Small intestine (tissue), 7 donors: Measurements from ENCODE around the gene OTOGL. TPM values are rescaled to one million over a fixed set of nuclear protein-coding genes. Genes with fewer than 3 reads are reported as not detected.

Experiments
- DNase-seq, 2 donors: peaks; one replicate each; pipeline versions ENCODE4 v3.0.0 to v3.0.0-alpha.2; 2013
- FAIRE-seq: peaks from 2 replicates; lab custom pipeline; 2012; peaks lifted over from hg19 to GRCh38; lab: Jason Lieb, UNC
- H3K27ac ChIP-seq, 3 donors: one replicate each; pipeline ENCODE4 v1.5.1; 2013; ENCODE audit warnings: low read length in 2 of 3, mild to moderate bottlenecking in 2 of 3, control low read depth in 1 of 3, inconsistent platforms in 1 of 3, low read depth in 1 of 3, moderate library complexity in 1 of 3
- H3K27me3 ChIP-seq, 3 donors: one replicate each; pipeline ENCODE4 v1.6.1; 2013; ENCODE audit warnings: low read length in 3 of 3, inconsistent platforms in 1 of 3; ENCODE audit not compliant: control insufficient read depth in 3 of 3, insufficient read depth in 3 of 3
- H3K36me3 ChIP-seq, 3 donors: one replicate each; pipeline ENCODE4 v1.6.1; 2013; ENCODE audit warnings: low read length in 3 of 3, inconsistent platforms in 1 of 3, low read depth in 1 of 3, mild to moderate bottlenecking in 1 of 3, moderate library complexity in 1 of 3; ENCODE audit not compliant: control insufficient read depth in 3 of 3, insufficient read depth in 2 of 3
- H3K4me1 ChIP-seq, 3 donors: one replicate each; pipeline ENCODE4 v1.6.1; 2013; ENCODE audit warnings: low read length in 2 of 3, inconsistent platforms in 1 of 3, low read depth in 1 of 3, mild to moderate bottlenecking in 1 of 3, moderate library complexity in 1 of 3; ENCODE audit not compliant: control insufficient read depth in 3 of 3, insufficient read depth in 2 of 3
- H3K4me3 ChIP-seq, 3 donors: one replicate each; pipeline ENCODE4 v1.5.1; 2013; ENCODE audit warnings: low read length in 3 of 3, control low read depth in 1 of 3, inconsistent platforms in 1 of 3, low read depth in 1 of 3, mild to moderate bottlenecking in 1 of 3, moderate library complexity in 1 of 3
- H3K9me3 ChIP-seq, 2 donors: one replicate each; pipeline ENCODE4 v1.6.1; 2013; ENCODE audit warnings: low read depth in 1 of 2, low read length in 1 of 2; ENCODE audit not compliant: control insufficient read depth in 2 of 2, insufficient read depth in 1 of 2
- WGBS, 3 donors: extraction: QIAGEN DNeasy Blood & Tissue Kit; methylation state at CpG; one replicate each; pipeline ENCODE4 v1.1.7; 2013; 5-methylcytosine and 5-hydroxymethylcytosine counted together
- polyA plus RNA-seq, 4 donors: library from polyadenylated mRNA; stranded (reverse) in 3 of 4; unstranded in 1 of 4; fragments of 200-250 nt in 3 of 4; fragments of 120-200 nt in 1 of 4; gene quantifications; one replicate each; pipeline versions ENCODE4 v1.2.1 to v1.2.3, GENCODE V29; 2013
- donor health status: healthy with polysubstance abuse.
- donor health status: control.
- donor health status: control.
- donor health status: Bipolar disorder and iron deficiency.
- donor health status: healthy.

OTOGL gene
- polyA plus RNA-seq, 4 donors = 0.09 to 0.44 TPM; not detected in 2

DNA sequence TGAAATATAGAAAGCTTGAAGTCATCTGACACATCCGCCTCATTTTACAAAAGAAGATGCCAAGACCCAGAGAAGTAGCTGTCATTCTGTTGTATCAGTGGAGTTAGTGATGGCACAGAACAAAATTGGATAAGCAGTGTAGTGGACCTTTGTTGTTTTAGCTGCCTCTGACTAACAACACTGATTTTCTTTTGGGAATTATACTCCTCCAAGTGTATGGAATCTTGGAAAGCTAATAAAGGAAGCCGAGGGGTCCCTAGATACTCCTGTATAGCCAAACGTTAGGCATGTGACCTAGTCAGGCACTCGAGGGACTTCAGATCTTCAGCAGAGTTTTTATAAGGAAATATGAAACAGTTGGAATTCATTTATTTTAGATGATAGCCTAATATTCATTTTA lies 94.5 kb downstream of the OTOGL start:
- FAIRE-seq = no peak

GRCh38 chr12:80195074-80195726 lies 95.9 kb downstream of the OTOGL start:
- Histone ChIP-seq H3K4me1 (no peaks in the 10 kb centered on the region), H3K9me3 (no peaks in the 10 kb centered on the region), H3K27ac (no peak overlapping the region), H3K4me3 (no peak overlapping the region), H3K27me3 (no peaks in the 10 kb centered on the region), H3K36me3 (no peaks in the 10 kb centered on the region)
- DNase-seq (peak; percentile 33 to 52), FAIRE-seq (no peak)
- WGBS, 3 donors = 0 to 1% (median 0%) methylated on average over 1 of the region's 1 CpG

More for the DNA sequence above, 94.5 kb downstream of the OTOGL start:
- no peak overlapping the region for H3K27ac ChIP-seq
- no peak overlapping the region for H3K4me3 ChIP-seq
- H3K36me3 ChIP-seq = no peaks in the 10 kb centered on the region
- H3K4me1 ChIP-seq = no peaks in the 10 kb centered on the region
- H3K27me3 ChIP-seq = no peaks in the 10 kb centered on the region
- no peak for DNase-seq
- no peaks in the 10 kb centered on the region for H3K9me3 ChIP-seq
- 63 to 69% (median 66%) methylated on average over 4 of the region's 4 CpGs for WGBS, 3 donors

DNA sequence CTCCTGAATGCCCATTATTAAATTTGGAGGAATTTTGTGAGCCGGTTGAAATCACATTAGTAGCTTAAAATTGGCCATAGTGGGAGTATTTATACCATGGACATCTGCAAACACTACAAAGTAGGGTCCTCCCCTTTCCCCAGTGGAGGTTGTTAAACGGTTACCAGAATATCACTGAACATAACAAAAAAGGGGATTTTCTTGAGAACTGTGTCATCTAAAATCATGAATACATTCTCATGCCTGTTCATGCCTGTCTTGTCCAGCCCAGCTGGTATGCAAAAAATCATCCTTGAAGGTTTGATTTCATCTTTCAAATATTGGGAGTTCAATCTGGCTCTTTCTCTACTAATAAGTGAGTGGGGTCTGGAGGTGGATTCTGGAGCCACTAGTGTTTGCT lies 96.4 kb downstream of the OTOGL start:
- DNase-seq (no peak), FAIRE-seq (no peak)
- WGBS, 3 donors = 62 to 80% (median 78%) methylated on average over 2 of the region's 2 CpGs
- Histone ChIP-seq H3K27me3 (no peaks in the 10 kb centered on the region), H3K9me3 (no peaks in the 10 kb centered on the region), H3K36me3 (no peaks in the 10 kb centered on the region), H3K27ac (no peak overlapping the region), H3K4me3 (no peak overlapping the region), H3K4me1 (no peaks in the 10 kb centered on the region)

GRCh38 chr12:80196419-80196818 lies 97.1 kb downstream of the OTOGL start:
- Histone ChIP-seq H3K9me3 (no peaks in the 10 kb centered on the region), H3K27ac (no peak overlapping the region), H3K4me1 (no peaks in the 10 kb centered on the region), H3K36me3 (no peaks in the 10 kb centered on the region), H3K27me3 (no peaks in the 10 kb centered on the region), H3K4me3 (no peak overlapping the region)
- 67 to 92% (median 89%) methylated on average over 2 of the region's 2 CpGs for WGBS, 3 donors
- FAIRE-seq (no peak), DNase-seq (no peak)

DNA sequence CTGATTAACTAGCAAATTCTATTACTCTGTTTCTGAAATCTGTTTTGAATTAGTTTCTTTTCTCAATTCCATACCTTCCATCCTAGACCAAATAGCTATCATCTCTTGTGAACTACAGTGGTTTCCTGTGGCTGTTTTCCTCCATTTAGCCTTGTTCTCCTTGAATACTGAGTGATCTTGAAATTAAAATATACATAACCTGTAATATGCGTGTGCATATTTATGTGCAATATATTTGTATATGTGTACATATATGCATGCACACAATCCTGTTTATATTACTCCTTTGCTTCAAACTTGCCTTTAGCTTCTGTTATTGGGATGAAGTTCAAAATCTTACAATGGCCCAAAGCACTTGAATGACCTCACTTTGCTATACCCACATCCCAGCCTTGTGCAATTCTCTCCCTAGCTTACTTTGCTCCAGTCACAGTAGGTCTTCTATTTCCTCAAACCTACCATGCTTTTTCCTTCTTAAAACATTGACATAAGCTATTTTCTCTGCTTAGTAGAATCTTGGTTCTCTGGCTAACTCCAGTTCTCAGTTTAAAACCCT lies 99.5 kb downstream of the OTOGL start:
- Histone ChIP-seq H3K36me3 (no peaks in the 10 kb centered on the region), H3K9me3 (no peaks in the 10 kb centered on the region), H3K27ac (no peak overlapping the region), H3K4me3 (no peak overlapping the region), H3K4me1 (no peaks in the 10 kb centered on the region), H3K27me3 (no peaks in the 10 kb centered on the region)
- FAIRE-seq (no peak), DNase-seq (no peak)
- 93 to 96% (median 94%) methylated on average over 1 of the region's 1 CpG for WGBS, 3 donors

DNA sequence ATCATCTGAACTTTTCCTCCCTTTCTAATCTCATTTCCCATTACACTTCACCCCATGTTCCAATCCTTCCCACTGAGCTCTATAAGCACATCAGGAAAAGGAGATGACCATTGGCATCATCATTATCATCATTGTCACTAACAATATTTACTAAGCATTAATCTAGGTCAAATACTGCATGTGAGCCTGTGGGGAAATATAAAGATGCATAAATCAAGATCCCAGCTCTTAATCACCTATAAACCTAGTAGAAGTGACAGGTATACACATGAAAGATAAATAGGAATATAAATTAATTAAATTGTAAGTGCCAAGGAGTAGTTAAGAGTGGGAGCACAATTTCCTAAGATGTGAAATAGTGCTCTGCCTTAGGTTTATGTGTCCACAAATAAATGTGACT lies 100.6 kb downstream of the OTOGL start:
- no peak for FAIRE-seq
- Histone ChIP-seq H3K27ac (no peak overlapping the region), H3K9me3 (no peaks in the 10 kb centered on the region), H3K36me3 (no peaks in the 10 kb centered on the region), H3K27me3 (no peaks in the 10 kb centered on the region), H3K4me1 (no peaks in the 10 kb centered on the region), H3K4me3 (no peak overlapping the region)
- no peak for DNase-seq

DNA sequence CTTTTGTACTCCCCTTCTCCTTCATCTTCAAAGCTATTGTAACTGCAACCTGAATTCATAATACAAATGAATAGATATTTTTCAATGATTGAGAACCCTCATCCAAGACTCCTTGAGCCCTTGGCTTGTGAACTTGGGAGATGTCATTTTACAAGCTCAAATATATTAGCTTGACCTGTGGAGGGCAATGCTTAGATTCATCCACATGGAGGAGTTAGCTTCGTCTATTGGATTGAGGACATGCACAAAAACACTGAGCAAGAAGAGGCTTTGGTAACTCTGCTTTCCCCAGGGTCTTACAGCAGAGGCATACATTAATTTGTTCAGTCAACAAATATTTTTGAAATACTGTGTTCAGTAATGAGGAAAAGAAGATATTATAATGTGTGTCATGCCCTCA lies 101.1 kb downstream of the OTOGL start:
- Histone ChIP-seq H3K9me3 (no peaks in the 10 kb centered on the region), H3K27me3 (no peaks in the 10 kb centered on the region), H3K27ac (no peak overlapping the region), H3K4me1 (no peaks in the 10 kb centered on the region), H3K4me3 (no peak overlapping the region), H3K36me3 (no peaks in the 10 kb centered on the region)
- DNase-seq = no peak
- no peak for FAIRE-seq
- 63 to 77% (median 65%) methylated on average over 1 of the region's 1 CpG for WGBS, 3 donors

DNA sequence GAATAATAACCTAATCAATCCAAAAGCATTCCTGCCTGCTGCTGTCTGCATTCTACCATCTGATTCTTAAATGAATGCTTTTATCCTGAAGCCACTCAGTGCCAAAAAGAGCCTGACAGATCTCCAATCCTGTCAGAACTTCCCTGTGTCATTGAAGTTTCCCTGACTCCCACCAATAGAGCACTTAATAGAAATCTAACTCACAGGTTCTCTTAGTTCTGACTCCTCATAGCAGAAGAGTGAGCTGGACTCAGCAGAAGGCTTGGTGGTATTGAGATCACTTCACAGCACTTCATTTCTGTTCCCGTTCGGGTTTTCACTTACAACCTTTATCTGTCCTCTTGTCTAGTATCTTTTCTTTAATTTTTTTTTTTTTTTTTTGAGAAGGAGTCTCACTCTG lies 102.6 kb downstream of the OTOGL start:
- H3K4me1 ChIP-seq = no peaks in the 10 kb centered on the region
- DNase-seq = no peak
- no peak overlapping the region for H3K4me3 ChIP-seq
- H3K27me3 ChIP-seq = no peaks in the 10 kb centered on the region
- no peak for FAIRE-seq
- no peak overlapping the region for H3K27ac ChIP-seq
- H3K36me3 ChIP-seq = no peaks in the 10 kb centered on the region
- WGBS, 3 donors = 90 to 94% (median 92%) methylated on average over 2 of the region's 2 CpGs
- no peaks in the 10 kb centered on the region for H3K9me3 ChIP-seq

DNA sequence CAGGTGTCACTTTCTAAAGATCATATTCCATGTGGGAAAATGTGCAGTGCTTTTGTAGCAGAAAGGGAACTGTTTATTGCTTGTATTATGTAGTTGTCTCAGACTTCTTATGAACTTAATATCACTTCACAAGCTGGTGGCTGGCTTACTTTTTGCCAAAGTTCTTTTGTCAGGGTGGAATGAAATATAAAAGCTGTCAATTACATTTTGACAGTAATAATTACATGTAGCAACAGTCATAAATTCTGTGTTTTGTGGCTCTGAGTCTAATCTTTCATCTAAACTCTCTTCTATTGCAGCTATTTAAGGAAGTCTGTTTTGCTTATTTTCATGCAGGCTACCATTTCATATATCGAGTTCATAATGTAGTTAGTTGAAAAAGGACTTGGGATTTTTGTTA lies 106.6 kb downstream of the OTOGL start:
- no peak overlapping the region for H3K4me3 ChIP-seq
- H3K36me3 ChIP-seq = no peaks in the 10 kb centered on the region
- H3K9me3 ChIP-seq = no peaks in the 10 kb centered on the region
- no peaks in the 10 kb centered on the region for H3K27me3 ChIP-seq
- FAIRE-seq (no peak), DNase-seq (no peak)
- WGBS, 3 donors = 31 to 56% (median 56%) methylated on average over 1 of the region's 1 CpG
- H3K27ac ChIP-seq = no peak overlapping the region
- no peaks in the 10 kb centered on the region for H3K4me1 ChIP-seq
